ENCODE results near the gene LCN6.

GRCh38 chr9:136747161-136748060 is 914 bp downstream of the LCN6 start:
- TF ChIP-seq SUZ12 (IDR thresholded peaks at IDR 0.05) (no peak), FOXM1 (IDR thresholded peaks at IDR 0.05; ENCODE audit: borderline replicate concordance) (no peak), ELF4 (IDR thresholded peaks at IDR 0.05) (no peak), SP1 (IDR thresholded peaks at IDR 0.05) (no peak), ZNF384 (IDR thresholded peaks at IDR 0.05) (no peak), BHLHE40 (IDR thresholded peaks at IDR 0.05; ENCODE audit: borderline replicate concordance) (no peak), NFRKB (IDR thresholded peaks at IDR 0.05) (no peak), L3MBTL2 (conservative IDR thresholded peaks at IDR 0.05) (no peak), FOXA1 (IDR thresholded peaks at IDR 0.05) (no peak), CTBP1 (IDR thresholded peaks at IDR 0.05; ENCODE audit: borderline replicate concordance) (no peak), TARDBP (IDR thresholded peaks at IDR 0.05) (no peak)
